Duodenal mucosa (tissue), 2 donors: ENCODE measurements around the gene ZXDB.
"Not testable (repeated sequence)": the region's sequence is repeated elsewhere in the genome, so short reads cannot be mapped to it uniquely, and the experiment has no call there.

Experiments
- H3K27ac ChIP-seq: one replicate; pipeline ENCODE4 v1.7.0; 2013; ENCODE audit warnings: low read depth, low read length
- H3K27me3 ChIP-seq, 2 donors: one replicate each; pipeline ENCODE4 v1.7.0; 2013; ENCODE audit warnings: low read length in 2 of 2, control low read depth in 1 of 2; ENCODE audit not compliant: insufficient read depth in 2 of 2, control insufficient read depth in 1 of 2
- H3K36me3 ChIP-seq, 2 donors: one replicate each; pipeline ENCODE4 v1.7.0; 2013; ENCODE audit warnings: low read length in 2 of 2, control low read depth in 1 of 2; ENCODE audit not compliant: insufficient read depth in 2 of 2, control insufficient read depth in 1 of 2
- H3K4me1 ChIP-seq, 2 donors: one replicate each; pipeline ENCODE4 v1.7.0; 2013; ENCODE audit warnings: low read length in 2 of 2, control low read depth in 1 of 2; ENCODE audit not compliant: insufficient read depth in 2 of 2, control insufficient read depth in 1 of 2
- H3K4me3 ChIP-seq, 2 donors: one replicate each; pipeline ENCODE4 v1.7.0; 2013; ENCODE audit warnings: low read length in 2 of 2, low read depth in 1 of 2
- H3K9ac ChIP-seq, 2 donors: one replicate each; pipeline ENCODE4 v1.7.0; 2013; ENCODE audit warnings: low read length in 2 of 2, low read depth in 1 of 2
- H3K9me3 ChIP-seq, 2 donors: one replicate each; pipeline ENCODE4 v1.7.0; 2013; ENCODE audit warnings: low read length in 2 of 2, control low read depth in 1 of 2; ENCODE audit not compliant: control insufficient read depth in 1 of 2

The ZXDB gene

DNA sequence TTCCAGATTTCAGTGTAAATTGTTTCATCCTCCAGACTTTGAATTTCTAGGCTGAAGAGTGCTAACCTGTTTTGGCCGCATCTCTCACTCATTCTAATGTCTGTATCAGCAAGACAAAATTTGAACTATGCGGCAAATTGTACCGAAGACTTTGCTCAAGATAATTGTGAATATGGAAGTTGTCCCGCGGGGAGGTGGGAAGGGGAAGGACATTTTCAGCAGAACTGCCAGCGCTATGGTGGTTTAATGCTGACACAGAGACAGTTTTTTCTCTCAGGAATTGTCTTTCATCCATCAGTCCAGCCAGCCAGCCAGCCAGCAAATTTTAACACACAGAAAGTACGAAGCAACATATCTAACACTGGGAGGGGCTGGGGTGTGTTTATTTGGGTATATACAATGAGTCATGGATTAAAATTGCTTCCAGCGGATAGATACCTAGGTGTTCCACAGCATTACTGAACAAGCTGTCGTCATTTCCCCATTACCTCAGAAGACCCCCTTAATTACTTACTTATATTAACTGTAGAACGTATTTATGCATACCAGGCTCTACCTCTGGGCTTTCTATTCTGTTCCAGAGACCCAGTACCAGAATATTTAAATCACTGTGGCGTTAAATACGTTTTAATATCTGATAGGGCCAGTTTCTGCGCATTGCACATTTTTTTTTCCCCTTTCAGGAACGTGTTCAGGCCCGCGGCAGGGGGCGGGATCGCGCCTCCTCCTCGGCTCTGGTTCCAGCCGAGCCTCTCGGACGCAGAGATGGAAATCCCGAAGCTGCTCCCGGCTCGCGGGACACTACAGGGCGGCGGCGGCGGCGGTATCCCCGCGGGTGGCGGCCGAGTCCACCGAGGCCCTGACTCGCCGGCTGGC lies at the start of gene ZXDB:
TSS of gene ZXDB (plus strand) at position 728 of the 876 bp plus-strand sequence. CDS start at position 766, 38 bp downstream.
- not testable (repeated sequence) for H3K27me3 ChIP-seq
- peak within 1 kb of the TSS; percentile 38 to 54 for H3K9ac ChIP-seq
- H3K27ac ChIP-seq: peak within 1 kb of the TSS; percentile 66

DNA sequence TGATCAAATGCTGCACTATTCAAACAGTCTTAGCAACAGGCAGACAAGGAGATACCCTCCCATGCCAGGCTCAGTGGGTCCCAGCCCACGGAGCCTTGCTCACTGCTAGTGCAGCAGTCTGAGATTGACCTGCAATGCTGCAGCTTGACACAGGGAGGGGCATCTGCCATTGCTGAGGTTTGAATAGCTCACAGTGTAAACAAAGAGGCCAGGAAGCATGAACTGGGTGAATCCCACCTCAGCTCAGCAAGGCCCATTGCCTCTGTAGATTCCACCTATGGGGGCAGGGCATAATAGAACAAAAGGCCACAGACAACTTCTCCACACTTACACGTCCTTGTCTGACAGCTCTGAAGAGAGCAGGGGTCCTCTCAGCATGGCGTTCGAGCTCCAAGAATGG lies 26.6 kb upstream of the ZXDB start:
- H3K27ac ChIP-seq: no peak overlapping the region
- H3K9ac ChIP-seq: no peak overlapping the region
- no peaks in the 10 kb centered on the region for H3K4me1 ChIP-seq
- H3K27me3 ChIP-seq: no peaks in the 10 kb centered on the region
- no peaks in the 10 kb centered on the region for H3K36me3 ChIP-seq
- H3K4me3 ChIP-seq: no peak overlapping the region
- H3K9me3 ChIP-seq: no peaks in the 10 kb centered on the region

More for the DNA sequence above, at the start of gene ZXDB:
- H3K9me3 ChIP-seq, H3K36me3 ChIP-seq: not testable (repeated sequence)
- H3K4me1 ChIP-seq: peaks cover 6 to 12% of the 10 kb centered on the region in 2 donors
- peak within 1 kb of the TSS; percentile 56 to 61 for H3K4me3 ChIP-seq

DNA sequence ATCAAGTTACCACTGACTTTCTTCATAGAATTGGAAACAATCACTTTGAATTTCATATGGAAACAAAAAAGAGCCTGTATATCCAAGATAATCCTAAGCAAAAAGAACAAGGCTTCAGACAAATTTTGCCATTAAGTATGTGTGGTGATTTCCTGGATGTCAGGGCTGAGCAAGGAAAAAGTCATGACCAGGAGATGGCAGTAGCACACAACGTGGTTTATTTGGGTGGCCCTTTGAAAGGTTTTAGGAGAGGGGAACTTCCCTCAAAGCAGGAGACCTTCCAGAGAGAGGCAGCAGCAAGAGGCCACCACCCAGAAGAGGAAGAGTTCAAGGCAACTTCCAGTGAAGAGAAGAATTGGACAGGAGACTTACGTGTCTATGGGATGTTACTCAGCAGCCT lies 18.1 kb upstream of the ZXDB start:
- Histone ChIP-seq H3K27me3 (no peaks in the 10 kb centered on the region), H3K9ac (no peak overlapping the region), H3K27ac (no peak overlapping the region), H3K4me1 (no peaks in the 10 kb centered on the region), H3K36me3 (no peaks in the 10 kb centered on the region), H3K4me3 (no peak overlapping the region), H3K9me3 (no peaks in the 10 kb centered on the region)

DNA sequence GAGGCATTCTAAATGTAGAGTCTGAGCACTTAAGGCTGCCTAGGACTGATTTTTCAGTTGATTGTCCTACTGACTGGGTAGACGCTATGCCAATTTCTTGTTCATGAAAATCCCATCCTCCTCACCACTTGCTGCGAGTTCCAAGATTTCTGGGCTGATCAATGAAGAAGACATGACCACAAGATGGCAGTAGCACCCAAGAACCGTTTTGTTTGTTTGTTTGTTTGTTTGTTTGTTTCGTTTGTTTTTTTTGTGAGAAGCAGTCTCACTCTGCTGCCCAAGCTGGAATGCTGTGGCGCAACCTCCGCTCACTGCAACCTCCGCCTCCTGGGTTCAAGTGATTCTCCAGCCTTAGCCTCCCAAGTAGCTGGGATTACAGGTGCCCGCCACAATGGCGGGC lies 8.9 kb upstream of the ZXDB start:
- H3K36me3 ChIP-seq, H3K27me3 ChIP-seq, H3K9ac ChIP-seq, H3K4me3 ChIP-seq, H3K4me1 ChIP-seq, H3K9me3 ChIP-seq, H3K27ac ChIP-seq: not testable (repeated sequence)

DNA sequence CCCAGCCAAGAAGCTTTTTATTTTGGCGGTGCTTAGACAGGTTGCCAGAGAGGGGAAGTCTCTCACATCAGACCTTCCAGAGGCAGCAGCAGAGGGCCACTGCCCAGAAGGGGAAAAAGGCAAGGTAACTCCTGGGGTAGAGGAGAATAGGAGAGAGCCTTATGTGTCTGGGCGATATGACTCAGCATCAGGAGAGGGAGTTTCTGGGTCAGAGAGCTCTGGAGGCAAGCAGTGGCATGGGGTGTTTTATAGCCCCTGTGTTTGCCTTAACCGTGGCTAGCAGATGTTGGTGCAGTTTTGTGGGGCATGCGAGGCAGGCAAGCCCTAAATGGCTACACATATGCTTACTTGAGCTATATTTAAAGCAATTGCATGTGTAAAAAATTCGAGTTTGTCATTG lies 8.3 kb upstream of the ZXDB start:
- H3K27me3 ChIP-seq: no peaks in the 10 kb centered on the region
- H3K27ac ChIP-seq: no peak overlapping the region
- no peaks in the 10 kb centered on the region for H3K36me3 ChIP-seq
- H3K9ac ChIP-seq: no peak overlapping the region
- H3K4me1 ChIP-seq: no peaks in the 10 kb centered on the region
- no peak overlapping the region for H3K4me3 ChIP-seq
- no peaks in the 10 kb centered on the region for H3K9me3 ChIP-seq

DNA sequence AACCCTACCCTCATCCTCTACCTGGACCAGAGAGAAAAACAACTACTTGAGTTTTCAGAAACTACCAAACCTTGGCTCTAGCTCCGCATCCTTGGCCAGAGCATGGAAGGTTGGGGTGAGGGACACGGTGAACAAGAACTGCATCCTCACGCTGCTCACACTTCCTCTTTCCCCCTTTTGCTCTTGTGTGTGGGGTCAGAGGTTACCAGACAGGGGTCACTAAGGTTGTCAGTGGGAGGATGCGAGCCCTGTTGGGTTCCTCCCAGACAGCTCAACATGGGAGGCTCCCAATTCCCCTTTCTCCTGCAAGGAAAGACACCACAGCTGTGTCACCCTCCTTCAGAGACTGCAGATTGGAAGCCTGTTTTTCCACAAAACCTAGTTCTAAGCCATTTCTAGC lies 5.5 kb upstream of the ZXDB start:
- H3K27ac ChIP-seq: no peak overlapping the region
- H3K9ac ChIP-seq: no peak overlapping the region
- H3K36me3 ChIP-seq: no peaks in the 10 kb centered on the region
- H3K4me3 ChIP-seq: no peak overlapping the region
- H3K27me3 ChIP-seq: no peaks in the 10 kb centered on the region
- H3K9me3 ChIP-seq: no peaks in the 10 kb centered on the region
- peaks cover 0 to 4% of the 10 kb centered on the region in 2 donors for H3K4me1 ChIP-seq

DNA sequence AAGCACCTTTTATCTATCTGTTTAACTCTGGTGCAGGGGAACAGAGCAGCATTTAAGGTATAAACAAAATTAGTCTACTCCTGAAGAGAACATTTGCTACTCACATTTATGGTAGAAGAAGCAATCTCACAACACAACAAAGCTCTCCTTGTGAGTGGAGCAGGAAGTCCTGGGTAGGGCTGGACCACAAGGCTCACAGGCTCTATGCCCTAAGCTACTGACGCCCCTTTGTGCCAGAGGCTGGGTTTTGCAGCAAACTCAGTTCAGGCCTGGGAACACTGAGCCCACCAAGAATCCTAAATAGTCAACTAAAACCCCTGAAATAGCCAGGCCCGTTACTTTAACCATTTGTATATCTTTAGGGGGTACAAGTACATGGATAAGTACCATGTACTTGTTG lies 4.7 kb upstream of the ZXDB start:
- Histone ChIP-seq H3K36me3 (no peaks in the 10 kb centered on the region), H3K9me3 (no peaks in the 10 kb centered on the region), H3K27ac (no peak overlapping the region), H3K9ac (no peak overlapping the region), H3K4me1 (peaks cover 0 to 4% of the 10 kb centered on the region in 2 donors), H3K4me3 (no peak overlapping the region), H3K27me3 (no peaks in the 10 kb centered on the region)

DNA sequence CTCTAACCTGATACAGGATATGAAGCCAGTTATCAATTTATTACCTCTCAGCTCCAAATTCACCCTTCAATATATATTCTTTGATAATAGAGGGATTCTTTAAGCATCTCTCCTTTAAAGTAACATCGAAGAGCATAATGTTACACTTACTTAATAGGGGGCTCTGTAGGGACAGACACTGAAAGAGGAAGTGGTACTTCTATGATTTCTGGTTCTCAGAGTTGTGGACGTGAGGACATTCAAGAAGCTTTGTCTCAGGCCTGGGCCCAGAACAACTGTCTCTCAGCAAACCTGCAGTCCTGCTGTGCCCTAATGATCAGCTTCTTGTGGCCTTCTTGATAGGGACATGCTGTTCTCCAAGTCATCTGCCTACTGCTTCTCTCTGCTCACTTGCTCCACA lies 4.2 kb upstream of the ZXDB start:
- peaks cover 0 to 4% of the 10 kb centered on the region in 2 donors for H3K4me1 ChIP-seq
- no peak overlapping the region for H3K27ac ChIP-seq
- H3K9me3 ChIP-seq: no peaks in the 10 kb centered on the region
- H3K9ac ChIP-seq: no peak overlapping the region
- no peaks in the 10 kb centered on the region for H3K27me3 ChIP-seq
- no peak overlapping the region for H3K4me3 ChIP-seq
- H3K36me3 ChIP-seq: no peaks in the 10 kb centered on the region

DNA sequence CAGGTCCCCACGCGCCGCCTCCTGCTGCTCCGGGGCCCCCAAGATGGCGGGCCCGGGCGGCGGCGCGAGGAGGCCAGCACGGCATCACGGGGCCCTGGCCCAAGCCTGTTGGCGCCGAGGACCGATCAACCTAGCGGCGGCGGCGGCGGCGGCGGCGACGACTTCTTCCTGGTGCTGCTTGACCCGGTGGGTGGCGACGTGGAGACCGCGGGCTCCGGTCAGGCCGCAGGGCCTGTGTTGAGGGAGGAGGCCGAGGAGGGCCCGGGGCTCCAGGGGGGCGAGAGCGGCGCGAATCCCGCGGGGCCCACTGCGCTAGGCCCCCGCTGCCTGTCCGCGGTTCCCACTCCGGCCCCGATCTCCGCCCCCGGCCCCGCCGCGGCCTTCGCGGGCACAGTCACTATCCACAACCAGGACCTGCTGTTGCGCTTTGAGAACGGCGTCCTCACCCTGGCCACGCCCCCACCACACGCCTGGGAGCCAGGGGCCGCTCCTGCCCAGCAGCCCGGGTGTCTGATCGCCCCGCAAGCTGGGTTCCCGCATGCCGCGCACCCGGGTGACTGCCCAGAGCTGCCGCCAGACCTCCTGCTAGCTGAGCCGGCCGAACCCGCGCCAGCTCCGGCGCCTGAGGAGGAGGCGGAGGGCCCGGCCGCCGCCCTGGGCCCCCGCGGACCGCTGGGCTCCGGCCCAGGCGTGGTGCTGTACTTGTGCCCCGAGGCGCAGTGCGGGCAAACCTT lies 516 bp downstream of the ZXDB start:
- peak overlapping the region; percentile 55 to 60 for H3K4me3 ChIP-seq
- H3K4me1 ChIP-seq: peaks cover 6 to 13% of the 10 kb centered on the region in 2 donors
- not testable (repeated sequence) for H3K27me3 ChIP-seq, H3K9me3 ChIP-seq, H3K36me3 ChIP-seq
- H3K27ac ChIP-seq: peak overlapping the region; percentile 66
- peak overlapping the region in 1 of 2 donors; percentile 48 for H3K9ac ChIP-seq

DNA sequence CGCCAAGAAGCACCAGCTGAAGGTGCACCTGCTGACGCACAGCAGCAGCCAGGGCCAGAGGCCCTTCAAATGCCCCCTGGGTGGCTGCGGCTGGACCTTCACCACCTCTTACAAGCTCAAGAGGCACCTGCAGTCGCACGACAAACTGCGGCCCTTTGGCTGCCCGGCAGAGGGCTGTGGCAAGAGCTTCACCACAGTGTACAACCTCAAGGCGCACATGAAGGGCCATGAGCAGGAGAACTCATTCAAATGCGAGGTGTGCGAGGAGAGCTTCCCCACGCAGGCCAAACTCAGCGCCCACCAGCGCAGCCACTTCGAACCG lies 1.0 kb downstream of the ZXDB start:
- not testable (repeated sequence) for H3K27me3 ChIP-seq, H3K9me3 ChIP-seq, H3K36me3 ChIP-seq
- peak overlapping the region; percentile 55 to 60 for H3K4me3 ChIP-seq
- H3K4me1 ChIP-seq: peaks cover 6 to 13% of the 10 kb centered on the region in 2 donors
- peak overlapping the region in 1 of 2 donors; percentile 48 for H3K9ac ChIP-seq
- peak overlapping the region; percentile 32 for H3K27ac ChIP-seq
